Ishikawa (cell line): ENCODE data around the gene OR6A2.

Experiments used
- MAX ChIP-seq: IDR thresholded peaks from 2 replicates; pipeline ENCODE4 v1.6.1; 2012
- RAD21 ChIP-seq: IDR thresholded peaks from 2 replicates; pipeline ENCODE4 v1.6.1; 2012; ENCODE audit warnings: low read depth
- YY1 ChIP-seq: IDR thresholded peaks from 2 replicates; pipeline ENCODE4 v1.6.1; 2012; ENCODE audit warnings: low read depth

- TF ChIP-seq YY1: no peak
- TF ChIP-seq MAX: no peak
- no peak for TF ChIP-seq RAD21
Measured at GRCh38 chr11:6844356-6844755, 44.9 kb upstream of the OR6A2 start.
